HG03025 (cell line): Measurements from ENCODE around the gene TMEM238.
"Not testable (repeated sequence)": the region's sequence is repeated elsewhere in the genome, so short reads cannot be mapped to it uniquely, and the experiment has no call there.

Source experiments
- ATAC-seq: cut with Tn5 transposase; IDR thresholded peaks from one replicate; pipeline ENCODE4 v1.9.1; 2021; ENCODE audit warnings: mild to moderate bottlenecking, moderate library complexity; ENCODE audit not compliant: unreplicated experiment, low FRiP score

The TMEM238 gene

GRCh38 chr19:55384131-55384919 is at the start of gene TMEM238:
TSS of gene TMEM238 (minus strand) at chr19:55384292. CDS start at chr19:55384259, 33 bp downstream.
- no peak for ATAC-seq

- ATAC-seq: no peak
Measured at GRCh38 chr19:55433292-55433691, 49.2 kb upstream of the TMEM238 start.

GRCh38 chr19:55432241-55432959 is 48.3 kb upstream of the TMEM238 start:
- no peak for ATAC-seq

- ATAC-seq: no peak
Measured at GRCh38 chr19:55431183-55431582, 47.1 kb upstream of the TMEM238 start.

- no peak for ATAC-seq
Measured at GRCh38 chr19:55426042-55426441, 42.0 kb upstream of the TMEM238 start.

- ATAC-seq: no peak
Measured at GRCh38 chr19:55424518-55424917, 40.4 kb upstream of the TMEM238 start.

GRCh38 chr19:55423225-55424005 is 39.3 kb upstream of the TMEM238 start:
- ATAC-seq: no peak

GRCh38 chr19:55421281-55421680 is 37.2 kb upstream of the TMEM238 start:
- not testable (repeated sequence) for ATAC-seq

GRCh38 chr19:55419624-55420236 is 35.6 kb upstream of the TMEM238 start:
- ATAC-seq: no peak

GRCh38 chr19:55419103-55419502 is 35.0 kb upstream of the TMEM238 start:
- ATAC-seq: no peak

GRCh38 chr19:55418185-55418584 is 34.1 kb upstream of the TMEM238 start:
- no peak for ATAC-seq

- no peak for ATAC-seq
Measured at GRCh38 chr19:55410168-55410567, 26.1 kb upstream of the TMEM238 start.

GRCh38 chr19:55409179-55409578 is 25.1 kb upstream of the TMEM238 start:
- ATAC-seq: not testable (repeated sequence)

- ATAC-seq: no peak
Measured at GRCh38 chr19:55408533-55408872, 24.4 kb upstream of the TMEM238 start.

- ATAC-seq: peak; percentile 79
Measured at GRCh38 chr19:55407800-55408532, 23.9 kb upstream of the TMEM238 start.

GRCh38 chr19:55407550-55407799 is 23.4 kb upstream of the TMEM238 start, which contains the start of gene UBE2S:
TSS of gene UBE2S (minus strand) at chr19:55407788. CDS start at chr19:55407589, 199 bp downstream.
- peak; percentile 28 for ATAC-seq

GRCh38 chr19:55406826-55407549 is 22.9 kb upstream of the TMEM238 start:
- no peak for ATAC-seq

GRCh38 chr19:55406091-55406825 is 22.2 kb upstream of the TMEM238 start:
- ATAC-seq: no peak

- ATAC-seq: no peak
Measured at GRCh38 chr19:55405638-55406037, 21.5 kb upstream of the TMEM238 start.
